T1000 (cell line): ENCODE data around the gene ALG11.
"Not testable (repeated sequence)": the region's sequence is repeated elsewhere in the genome, so short reads cannot be mapped to it uniquely, and the experiment has no call there.

ENCODE experiments used
- DNase-seq: peaks from one replicate; lab custom pipeline; 2025; ENCODE audit warnings: mixed read lengths; lab: John Stamatoyannopoulos, UW

Gene ALG11

DNA sequence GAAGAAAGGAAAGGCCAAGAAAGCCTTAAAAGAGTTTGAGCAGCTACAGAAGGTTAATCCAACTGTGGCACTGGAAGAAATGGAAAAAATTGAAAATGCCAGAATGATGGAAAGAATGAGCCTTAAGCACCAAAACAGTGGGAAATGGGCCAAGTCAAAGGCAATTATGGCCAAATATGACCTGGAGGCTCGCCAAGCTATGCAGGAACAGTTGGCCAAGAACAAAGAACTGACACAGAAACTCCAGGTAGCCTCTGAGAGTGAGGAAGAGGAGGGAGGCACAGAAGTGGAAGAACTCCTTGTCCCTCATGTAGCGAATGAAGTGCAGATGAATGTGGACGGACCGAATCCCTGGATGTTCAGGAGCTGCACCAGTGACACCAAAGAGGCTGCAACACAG is 17.4 kb downstream of the ALG11 start:
- DNase-seq: no peak

DNA sequence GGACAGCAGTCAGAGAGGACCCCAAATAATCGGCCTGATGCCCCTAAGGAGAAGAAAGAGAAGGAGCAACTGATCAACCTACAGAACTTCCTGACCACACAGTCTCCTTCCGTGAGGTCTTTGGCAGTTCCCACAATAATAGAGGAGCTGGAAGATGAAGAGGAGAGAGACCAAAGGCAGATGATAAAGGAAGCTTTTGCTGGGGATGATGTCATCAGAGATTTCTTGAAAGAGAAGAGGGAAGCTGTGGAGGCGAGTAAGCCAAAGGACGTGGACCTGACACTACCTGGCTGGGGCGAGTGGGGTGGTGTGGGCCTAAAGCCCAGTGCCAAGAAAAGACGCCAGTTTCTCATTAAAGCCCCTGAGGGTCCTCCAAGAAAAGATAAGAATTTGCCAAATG is 18.2 kb downstream of the ALG11 start:
- not testable (repeated sequence) for DNase-seq

DNA sequence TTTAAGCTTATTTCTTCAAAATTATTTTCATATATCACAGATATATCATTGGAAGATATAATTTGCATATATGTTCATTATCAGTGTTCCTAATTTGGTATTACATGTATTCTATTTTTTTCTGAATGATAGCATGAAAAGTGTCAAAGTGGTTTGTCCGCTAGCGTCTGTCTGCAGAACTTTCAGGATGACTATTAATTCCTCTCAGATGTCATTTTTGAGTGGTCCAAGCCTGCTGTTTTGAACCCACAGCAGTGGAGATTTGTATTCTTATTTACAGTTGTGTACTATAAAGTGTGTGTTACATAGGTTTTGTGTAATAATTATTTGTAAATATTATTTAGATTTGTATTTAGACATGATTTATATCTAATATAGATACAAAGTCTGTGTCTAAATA is 20.8 kb downstream of the ALG11 start:
- no peak for DNase-seq

DNA sequence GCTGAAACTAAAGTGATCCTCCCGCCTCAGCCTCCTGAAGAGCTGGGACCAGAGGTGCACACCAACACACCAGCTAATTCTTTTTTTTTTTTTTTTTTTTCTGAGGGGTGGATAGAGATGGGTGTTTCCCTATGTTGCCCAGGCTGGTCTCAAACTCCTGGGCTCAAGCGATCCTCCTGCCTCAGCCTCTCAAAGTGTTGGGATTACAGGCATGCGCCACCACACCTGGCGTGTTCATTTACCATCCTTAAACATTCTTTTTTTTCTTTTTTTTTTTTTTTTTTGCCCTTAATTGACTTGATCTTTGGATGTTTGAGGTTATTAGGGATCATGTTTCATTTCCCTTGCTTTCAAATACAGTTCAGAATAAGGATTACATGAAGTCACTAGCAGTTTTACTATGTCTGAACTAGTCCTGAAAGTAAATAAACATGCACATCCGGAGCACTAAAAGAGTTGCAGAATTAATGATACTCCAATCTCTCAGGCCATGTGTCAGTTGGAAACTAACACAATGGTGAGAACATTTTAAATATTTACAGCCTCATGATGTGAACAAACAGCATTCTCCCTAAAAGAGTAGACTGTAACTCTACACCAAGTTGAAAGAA is 22.5 kb downstream of the ALG11 start:
- no peak for DNase-seq

DNA sequence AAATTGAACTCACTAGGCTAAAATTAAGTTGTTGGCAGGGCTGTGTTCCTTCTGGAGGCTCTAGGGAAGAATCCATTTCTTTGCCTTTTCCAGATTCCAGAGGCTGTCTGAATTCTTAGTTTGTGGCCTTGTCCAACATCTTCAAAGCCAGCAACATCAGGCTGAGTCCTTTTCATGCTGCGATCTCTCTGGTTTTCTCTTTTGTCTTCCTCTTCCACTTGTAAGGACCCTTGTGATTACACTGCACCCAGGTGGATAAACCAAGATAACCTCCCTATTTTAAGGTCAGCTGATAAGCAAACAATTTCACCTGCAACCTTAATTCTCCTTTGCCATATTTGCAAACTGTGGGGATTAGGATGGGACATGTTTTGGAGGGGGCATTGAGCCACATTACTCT is 23.8 kb downstream of the ALG11 start:
- no peak for DNase-seq

DNA sequence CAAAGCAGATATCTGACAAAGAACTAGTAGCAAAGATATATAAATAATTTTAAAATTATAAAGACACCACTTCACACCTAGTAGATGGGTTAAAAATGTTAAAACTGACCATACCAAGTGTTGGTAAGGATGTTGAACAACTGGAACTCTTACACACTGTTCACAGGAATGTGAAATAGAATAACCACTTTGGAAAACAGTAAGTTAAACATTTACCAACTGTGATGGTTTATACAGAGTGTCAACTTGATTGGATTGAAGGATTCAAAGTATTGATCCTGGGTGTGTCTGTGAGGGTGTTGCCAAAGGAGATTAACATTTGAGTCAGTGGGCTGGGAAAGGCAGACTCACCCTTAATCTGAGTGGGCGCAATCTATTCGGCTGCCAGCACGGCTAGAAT is 31.5 kb downstream of the ALG11 start:
- no peak for DNase-seq

DNA sequence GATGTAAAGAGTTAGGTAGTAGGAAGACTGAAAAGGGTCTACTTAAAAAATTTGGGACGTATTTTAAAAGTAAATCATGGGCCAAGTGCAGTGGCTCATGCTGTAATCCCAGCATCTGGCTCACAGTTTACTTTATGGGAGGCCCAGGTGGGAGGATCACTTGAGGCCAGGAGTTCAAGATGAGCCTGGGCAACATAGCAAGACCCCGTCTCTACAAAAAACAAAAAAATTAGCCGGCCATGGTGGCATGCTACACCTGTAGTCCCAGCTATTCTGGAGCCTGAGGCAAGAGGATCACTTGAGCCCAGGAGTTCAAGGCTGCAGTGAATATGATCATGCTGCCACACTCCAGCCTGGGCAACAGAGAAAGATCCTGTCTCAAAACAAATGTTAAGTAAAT is 35.3 kb downstream of the ALG11 start:
- no peak for DNase-seq

DNA sequence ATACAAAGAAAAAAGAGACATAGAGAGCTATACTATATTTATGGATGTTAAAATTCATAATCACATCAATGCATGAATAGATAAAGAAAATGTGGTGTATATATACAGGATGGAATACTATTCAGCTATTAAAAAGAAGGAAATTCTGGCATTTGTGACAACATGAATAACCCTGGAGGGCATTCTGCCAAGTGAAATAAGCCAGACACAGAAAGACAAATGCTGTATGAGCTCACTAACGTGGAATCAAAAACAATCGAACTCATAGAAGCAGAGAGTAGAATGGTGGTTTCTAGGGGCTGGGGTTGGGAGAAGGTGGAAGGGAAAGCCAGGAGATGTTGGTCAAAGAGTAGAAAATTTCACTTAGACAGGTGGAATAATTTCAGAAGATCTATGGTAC is 36.3 kb downstream of the ALG11 start:
- DNase-seq: no peak

DNA sequence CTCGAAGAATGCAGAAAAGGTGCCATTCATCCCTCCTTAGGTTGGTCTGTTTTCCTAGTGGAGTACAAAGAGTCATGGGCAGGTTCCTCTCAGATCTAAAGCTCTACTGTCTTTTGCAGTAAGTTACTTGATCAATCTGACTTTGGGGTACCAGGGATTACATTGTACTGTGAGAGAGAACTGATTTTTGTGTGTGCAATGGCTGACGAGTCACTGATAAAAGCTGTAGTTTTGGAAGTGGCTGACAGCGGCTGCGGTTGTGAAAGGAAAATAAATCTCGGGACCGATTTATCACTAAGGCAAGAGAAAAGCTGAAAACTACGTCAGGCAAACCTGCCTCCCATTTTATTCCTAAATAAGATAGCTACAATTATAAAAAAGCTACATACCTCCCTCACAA is 39.2 kb downstream of the ALG11 start:
- no peak for DNase-seq

DNA sequence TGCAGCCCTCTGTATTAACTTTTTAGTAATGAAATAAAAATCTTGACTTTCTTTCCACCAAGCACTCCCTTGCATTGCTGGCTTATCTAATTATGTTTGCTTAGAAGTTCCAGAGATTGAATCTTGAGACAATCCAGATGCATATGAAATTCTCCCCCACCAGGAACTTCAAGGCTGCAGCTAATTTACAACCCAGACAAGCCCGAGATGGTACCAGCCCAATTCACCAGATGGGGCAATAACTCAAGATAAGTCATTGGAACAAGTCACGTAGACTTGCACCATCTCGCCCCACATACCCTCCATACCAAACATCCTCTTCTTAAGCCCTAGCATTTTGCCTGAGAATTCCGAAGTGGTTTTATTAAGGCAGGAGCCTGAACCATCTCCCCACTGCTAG is 41.3 kb downstream of the ALG11 start:
- DNase-seq: no peak

DNA sequence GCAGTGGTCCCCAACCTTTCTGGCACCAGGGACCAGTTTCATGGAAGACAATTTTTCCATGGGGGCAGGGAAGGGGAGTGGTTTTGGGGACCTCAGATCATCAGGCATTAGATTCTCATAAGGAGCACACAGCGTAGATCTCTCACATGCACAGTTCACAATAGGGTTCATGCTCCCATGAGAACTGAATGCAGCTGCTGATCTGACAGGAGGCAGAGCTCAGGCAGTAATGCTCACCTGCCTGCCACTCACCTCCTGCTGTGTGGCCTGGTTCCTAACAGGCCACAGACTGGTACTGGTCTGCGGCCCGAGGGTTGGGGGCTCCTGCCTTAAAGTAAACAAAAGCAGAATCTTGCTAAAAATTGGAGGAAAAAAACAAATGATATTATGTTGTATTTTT is 48.9 kb downstream of the ALG11 start:
- DNase-seq: not testable (repeated sequence)

DNA sequence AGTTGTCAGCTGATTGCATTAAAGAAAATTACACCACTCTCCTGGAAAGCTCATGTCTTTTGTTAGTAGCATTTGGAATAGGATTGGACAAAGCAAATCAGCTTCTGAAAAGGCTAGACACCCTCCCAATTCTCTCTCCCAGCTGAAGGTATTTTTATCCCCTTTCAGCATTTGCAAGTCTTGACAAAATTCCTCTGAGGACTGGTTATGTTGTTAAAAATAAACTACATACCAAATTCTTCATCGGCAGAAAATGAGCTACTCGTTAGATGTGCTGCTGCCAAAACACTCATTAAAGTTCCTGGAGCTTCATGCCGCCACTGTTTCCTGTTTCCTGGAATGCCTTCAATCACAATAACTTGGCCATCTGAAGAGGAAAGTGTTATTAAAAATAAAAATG is 49.4 kb downstream of the ALG11 start:
- no peak for DNase-seq

DNA sequence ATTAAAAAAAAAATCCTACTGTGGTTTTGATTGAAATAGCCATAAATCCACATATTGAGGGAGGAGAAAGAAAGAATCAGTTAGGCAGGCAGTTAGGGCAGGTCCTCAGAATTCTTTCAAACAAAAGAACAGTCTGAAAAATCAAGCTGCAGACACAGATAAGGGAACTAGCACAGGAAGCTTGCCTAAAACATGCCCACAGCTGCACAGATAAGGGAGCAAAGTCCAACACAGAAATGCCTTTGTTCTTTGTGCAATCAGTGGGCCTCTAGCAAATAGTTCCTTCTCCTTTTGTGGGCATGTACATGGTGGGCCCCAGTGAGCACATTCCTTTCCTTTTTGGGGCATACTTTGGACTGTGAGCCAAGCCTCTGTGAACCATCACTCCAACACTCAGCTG is 55.0 kb downstream of the ALG11 start:
- no peak for DNase-seq

DNA sequence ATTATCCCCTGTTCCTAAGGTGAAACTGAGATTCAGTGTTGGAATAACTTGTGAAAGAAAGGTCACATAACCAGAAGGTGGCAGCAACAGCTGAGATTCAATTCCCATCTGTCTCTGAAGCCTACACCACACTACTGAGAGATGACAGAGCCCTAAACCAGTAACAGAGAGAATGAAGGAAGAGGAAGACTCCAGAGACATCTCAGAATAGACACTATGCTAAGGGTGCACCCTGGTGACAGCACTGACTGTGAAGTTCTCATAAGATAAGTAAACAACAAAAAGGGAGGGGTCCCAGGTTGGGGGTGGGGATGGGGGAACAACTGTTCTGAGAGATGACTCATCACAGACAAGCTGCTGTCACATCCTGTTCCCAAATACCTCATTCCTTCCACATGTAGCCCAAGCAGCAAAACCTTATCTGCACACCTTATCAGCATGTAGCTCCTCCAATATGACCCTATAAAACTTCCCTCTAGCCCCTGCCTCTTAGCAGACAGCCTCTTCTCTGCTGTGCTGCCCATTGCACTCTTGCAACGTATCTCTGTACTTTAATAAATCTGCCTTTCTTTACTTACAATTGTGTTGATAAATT is 58.8 kb downstream of the ALG11 start:
- no peak for DNase-seq
